HEK293 (cell line): ENCODE measurements around the gene ZNF219.

Experiments
- CTCF ChIA-PET: fragments of 350-600 bp; formaldehyde crosslinking; extraction: SDS; loops from one replicate; lab custom pipeline; 2021; ENCODE audit warnings: antibody characterized with exemption; lab: Yijun Ruan, JAX
- POLR2A ChIA-PET: fragments of 300-600 bp; formaldehyde crosslinking; extraction: SDS; loops from one replicate; lab custom pipeline; 2020; ENCODE audit warnings: antibody characterized with exemption, inconsistent platforms; lab: Yijun Ruan, JAX
- H3K27ac ChIP-seq: fragments of 200-500 bp; sonication (Bioruptor generic); 2 replicates; pipeline ENCODE4 v1.5.1; 2014; ENCODE audit warnings: low read depth, low read length, control low read depth, inconsistent platforms; ENCODE audit errors: extremely low read depth
- H3K36me3 ChIP-seq, 2 experiments: fragments of 200-500 bp in 1 of 2; sonication (Bioruptor generic) in 1 of 2; 1 replicate in 1 of 2; 2 replicates in 1 of 2; pipeline ENCODE4 v1.5.1; 2014 to 2017; ENCODE audit warnings: inconsistent platforms in 2 of 2, low read length in 2 of 2; ENCODE audit not compliant: control insufficient read depth in 2 of 2, insufficient read depth in 1 of 2
- H3K4me1 ChIP-seq: fragments of 200-500 bp; sonication (Bioruptor generic); 2 replicates; pipeline ENCODE4 v1.5.1; 2014; ENCODE audit warnings: mild to moderate bottlenecking, low read length, inconsistent platforms; ENCODE audit not compliant: control insufficient read depth, insufficient read depth
- H3K4me3 ChIP-seq: 2 replicates; pipeline ENCODE4 v1.5.1; 2011; ENCODE audit warnings: low read depth, mild to moderate bottlenecking, control low read depth, low read length, moderate library complexity
- H3K9me3 ChIP-seq: fragments of 200-500 bp; sonication (Bioruptor generic); 2 replicates; pipeline ENCODE4 v1.5.1; 2014; ENCODE audit warnings: low read depth, low read length, inconsistent platforms; ENCODE audit not compliant: control insufficient read depth, insufficient read depth
- KLF8 ChIP-seq: fragments of 450-650 bp; formaldehyde crosslinking; IDR thresholded peaks from 2 replicates; pipeline ENCODE4 v1.5.1; 2016; ENCODE audit warnings: missing biosample characterization, missing genetic modification characterization
- OSR2 ChIP-seq: fragments of 450-650 bp; formaldehyde crosslinking; IDR thresholded peaks from 2 replicates; pipeline ENCODE4 v1.5.1; 2016; ENCODE audit warnings: missing biosample characterization, missing genetic modification characterization
- WT1 ChIP-seq: fragments of 450-650 bp; formaldehyde crosslinking; IDR thresholded peaks from 2 replicates; pipeline ENCODE4 v1.5.1; 2016; ENCODE audit warnings: missing biosample characterization, missing genetic modification characterization
- YY2 ChIP-seq: fragments of 450-650 bp; formaldehyde crosslinking; IDR thresholded peaks from 2 replicates; pipeline ENCODE4 v1.5.1; 2016; ENCODE audit warnings: missing biosample characterization, missing genetic modification characterization
- ZBTB48 ChIP-seq: fragments of 450-650 bp; formaldehyde crosslinking; IDR thresholded peaks from 2 replicates; pipeline ENCODE4 v1.5.1; 2016; ENCODE audit warnings: missing biosample characterization, missing genetic modification characterization
- ZFP41 ChIP-seq: fragments of 450-650 bp; formaldehyde crosslinking; IDR thresholded peaks from 2 replicates; pipeline ENCODE4 v1.5.1; 2016; ENCODE audit warnings: missing biosample characterization, missing genetic modification characterization, borderline replicate concordance
- ZNF2 ChIP-seq: fragments of 450-650 bp; formaldehyde crosslinking; IDR thresholded peaks from 2 replicates; pipeline ENCODE4 v1.5.1; 2016; ENCODE audit warnings: missing biosample characterization, missing genetic modification characterization
- ZNF24 ChIP-seq: fragments of 450-650 bp; formaldehyde crosslinking; IDR thresholded peaks from 2 replicates; pipeline ENCODE4 v1.5.1; 2016; ENCODE audit warnings: missing biosample characterization, missing genetic modification characterization
- ZNF302 ChIP-seq: fragments of 450-650 bp; formaldehyde crosslinking; IDR thresholded peaks from 2 replicates; pipeline ENCODE4 v1.5.1; 2016; ENCODE audit warnings: missing biosample characterization, missing genetic modification characterization, low read depth
- ZNF341 ChIP-seq: fragments of 450-650 bp; formaldehyde crosslinking; IDR thresholded peaks from 2 replicates; pipeline ENCODE4; 2016; ENCODE audit warnings: low read depth, missing biosample characterization, missing genetic modification characterization
- ZNF37A ChIP-seq: fragments of 450-650 bp; IDR thresholded peaks from 2 replicates; pipeline ENCODE4 v1.5.1; 2018; ENCODE audit warnings: missing biosample characterization, missing genetic modification characterization
- ZNF510 ChIP-seq: fragments of 450-650 bp; formaldehyde crosslinking; IDR thresholded peaks from 2 replicates; pipeline ENCODE4 v1.5.1; 2018; ENCODE audit warnings: mild to moderate bottlenecking, missing genetic modification characterization, missing biosample characterization; ENCODE audit not compliant: insufficient replicate concordance
- ZNF514 ChIP-seq: fragments of 450-650 bp; formaldehyde crosslinking; IDR thresholded peaks from 2 replicates; pipeline ENCODE4 v1.5.1; 2016; ENCODE audit warnings: missing biosample characterization, missing genetic modification characterization
- ZNF558 ChIP-seq: fragments of 450-650 bp; formaldehyde crosslinking; IDR thresholded peaks from 2 replicates; pipeline ENCODE4 v1.5.1; 2016; ENCODE audit warnings: missing biosample characterization, missing genetic modification characterization
- ZNF596 ChIP-seq: fragments of 450-650 bp; IDR thresholded peaks from 2 replicates; pipeline ENCODE4 v1.5.0; 2018; ENCODE audit warnings: missing biosample characterization, mild to moderate bottlenecking, missing genetic modification characterization, moderate library complexity
- ZNF624 ChIP-seq: fragments of 450-650 bp; formaldehyde crosslinking; IDR thresholded peaks from 2 replicates; pipeline ENCODE4 v1.5.1; 2017; ENCODE audit warnings: missing biosample characterization, missing genetic modification characterization
- ZNF777 ChIP-seq: fragments of 450-650 bp; formaldehyde crosslinking; IDR thresholded peaks from 2 replicates; pipeline ENCODE4 v1.5.1; 2017; ENCODE audit warnings: missing biosample characterization, missing genetic modification characterization, borderline replicate concordance
- ZNF792 ChIP-seq: fragments of 450-650 bp; formaldehyde crosslinking; IDR thresholded peaks from 2 replicates; pipeline ENCODE4 v1.5.1; 2016; ENCODE audit warnings: missing biosample characterization, missing genetic modification characterization
- ZSCAN30 ChIP-seq: fragments of 450-650 bp; IDR thresholded peaks from 2 replicates; pipeline ENCODE4 v1.5.1; 2018; ENCODE audit warnings: missing biosample characterization, mild to moderate bottlenecking, missing genetic modification characterization, moderate library complexity
- TF ChIP-seq, protein P1 (sequence below): fragments of 450-650 bp; formaldehyde crosslinking; IDR thresholded peaks from 2 replicates; pipeline ENCODE4 v1.5.1; 2016; ENCODE audit warnings: missing biosample characterization, missing genetic modification characterization
- TF ChIP-seq, protein P2 (sequence below): fragments of 450-650 bp; formaldehyde crosslinking; IDR thresholded peaks from 2 replicates; pipeline ENCODE4 v1.5.1; 2016; ENCODE audit warnings: missing biosample characterization, missing genetic modification characterization
- TF ChIP-seq, protein P3 (sequence below): sonication (generic); formaldehyde crosslinking; IDR thresholded peaks from 2 replicates; pipeline ENCODE4 v1.8.1; 2022; ENCODE audit warnings: mild to moderate bottlenecking, moderate library complexity, missing genetic modification reagents
- TF ChIP-seq, protein P4 (sequence below): fragments of 450-650 bp; formaldehyde crosslinking; IDR thresholded peaks from 2 replicates; pipeline ENCODE4 v1.5.1; 2016; ENCODE audit warnings: missing biosample characterization, missing genetic modification characterization
- TF ChIP-seq, protein P5 (sequence below): fragments of 450-650 bp; formaldehyde crosslinking; IDR thresholded peaks from 2 replicates; pipeline ENCODE4 v1.5.1; 2017; ENCODE audit warnings: missing biosample characterization, missing genetic modification characterization

ZNF219 gene

DNA sequence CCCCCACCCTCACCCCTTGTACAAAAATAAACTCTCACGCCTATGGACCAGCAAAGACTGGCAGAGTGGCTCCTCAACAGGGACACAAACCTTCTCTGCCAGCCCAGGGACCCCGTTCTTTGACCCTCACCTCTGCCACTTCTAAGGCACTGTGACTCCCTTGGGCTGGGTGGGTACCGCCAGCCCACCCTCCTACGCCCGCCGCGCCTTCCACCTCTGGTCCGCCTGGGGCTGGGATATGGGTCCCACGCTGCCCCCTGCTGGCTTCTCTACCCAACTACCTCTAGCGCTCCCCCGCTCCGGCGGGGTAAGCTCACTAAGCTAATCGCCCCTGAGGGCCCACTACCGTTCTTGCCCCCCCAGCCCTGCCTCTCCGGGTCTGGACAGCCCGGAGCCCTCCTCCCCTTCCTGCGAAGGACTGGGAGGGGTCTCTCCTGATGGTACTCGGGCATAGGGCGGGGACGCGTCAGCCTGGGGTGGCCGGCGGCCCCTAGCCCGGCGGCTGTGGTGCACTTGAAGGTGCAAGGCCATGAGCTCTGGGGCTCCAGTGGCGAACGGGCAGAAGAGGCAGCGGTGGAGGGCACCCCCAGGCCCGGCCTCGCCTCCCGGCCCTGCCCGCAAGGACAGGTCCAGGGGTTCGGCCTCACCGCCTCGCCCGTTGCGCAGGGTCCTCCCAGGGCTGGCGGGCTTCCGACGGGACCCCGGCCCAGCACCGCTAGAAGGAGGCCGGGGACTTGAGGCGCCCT is 8.1 kb downstream of the ZNF219 start:
- ChIA-PET CTCF (interaction anchor here (0.6 to 4.0 kb wide), 10 partner anchors 14 to 282 kb away, joined by 3 to 42 read pairs (median 6); no protein-coding TSS in a partner anchor), POLR2A (interaction anchor here (1.2 to 9.9 kb wide), 3 partner anchors 14 to 76 kb away, joined by 4 to 71 read pairs (median 6); partner anchors contain the start of gene ARHGEF40)
- TF ChIP-seq, protein P1, sequence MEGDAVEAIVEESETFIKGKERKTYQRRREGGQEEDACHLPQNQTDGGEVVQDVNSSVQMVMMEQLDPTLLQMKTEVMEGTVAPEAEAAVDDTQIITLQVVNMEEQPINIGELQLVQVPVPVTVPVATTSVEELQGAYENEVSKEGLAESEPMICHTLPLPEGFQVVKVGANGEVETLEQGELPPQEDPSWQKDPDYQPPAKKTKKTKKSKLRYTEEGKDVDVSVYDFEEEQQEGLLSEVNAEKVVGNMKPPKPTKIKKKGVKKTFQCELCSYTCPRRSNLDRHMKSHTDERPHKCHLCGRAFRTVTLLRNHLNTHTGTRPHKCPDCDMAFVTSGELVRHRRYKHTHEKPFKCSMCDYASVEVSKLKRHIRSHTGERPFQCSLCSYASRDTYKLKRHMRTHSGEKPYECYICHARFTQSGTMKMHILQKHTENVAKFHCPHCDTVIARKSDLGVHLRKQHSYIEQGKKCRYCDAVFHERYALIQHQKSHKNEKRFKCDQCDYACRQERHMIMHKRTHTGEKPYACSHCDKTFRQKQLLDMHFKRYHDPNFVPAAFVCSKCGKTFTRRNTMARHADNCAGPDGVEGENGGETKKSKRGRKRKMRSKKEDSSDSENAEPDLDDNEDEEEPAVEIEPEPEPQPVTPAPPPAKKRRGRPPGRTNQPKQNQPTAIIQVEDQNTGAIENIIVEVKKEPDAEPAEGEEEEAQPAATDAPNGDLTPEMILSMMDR = peak; percentile 48
- TF ChIP-seq YY2 (tag by site-specific recombination) (no peak), ZNF510 (tag by site-specific recombination) (no peak), ZNF37A (tag by site-specific recombination) (no peak), ZSCAN30 (tag by site-specific recombination) (no peak), ZNF2 (tag by site-specific recombination) (0 out of 2 replicates have a peak, but pooled peaks have one; percentile 52), ZNF596 (tag by site-specific recombination) (peak; percentile 47; the same call in 1 of the 2 replicates), ZNF777 (tag by site-specific recombination) (no peak), ZNF624 (tag by site-specific recombination) (no peak), ZNF792 (tag by site-specific recombination) (no peak), KLF8 (tag by site-specific recombination) (0 out of 2 replicates have a peak, but pooled peaks have one; percentile 35), ZNF341 (tag by site-specific recombination) (no peak), ZNF558 (tag by site-specific recombination) (no peak)
- TF ChIP-seq, protein P2, sequence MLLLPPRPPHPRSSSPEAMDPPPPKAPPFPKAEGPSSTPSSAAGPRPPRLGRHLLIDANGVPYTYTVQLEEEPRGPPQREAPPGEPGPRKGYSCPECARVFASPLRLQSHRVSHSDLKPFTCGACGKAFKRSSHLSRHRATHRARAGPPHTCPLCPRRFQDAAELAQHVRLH (tag by site-specific recombination) = peak; percentile 58; the same call in 1 of the 2 replicates
- TF ChIP-seq, protein P3, sequence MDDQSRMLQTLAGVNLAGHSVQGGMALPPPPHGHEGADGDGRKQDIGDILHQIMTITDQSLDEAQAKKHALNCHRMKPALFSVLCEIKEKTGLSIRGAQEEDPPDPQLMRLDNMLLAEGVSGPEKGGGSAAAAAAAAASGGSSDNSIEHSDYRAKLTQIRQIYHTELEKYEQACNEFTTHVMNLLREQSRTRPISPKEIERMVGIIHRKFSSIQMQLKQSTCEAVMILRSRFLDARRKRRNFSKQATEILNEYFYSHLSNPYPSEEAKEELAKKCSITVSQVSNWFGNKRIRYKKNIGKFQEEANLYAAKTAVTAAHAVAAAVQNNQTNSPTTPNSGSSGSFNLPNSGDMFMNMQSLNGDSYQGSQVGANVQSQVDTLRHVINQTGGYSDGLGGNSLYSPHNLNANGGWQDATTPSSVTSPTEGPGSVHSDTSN = no peak
- H3K27ac ChIP-seq = no peak overlapping the region
- no peaks in the 10 kb centered on the region for H3K9me3 ChIP-seq
- H3K36me3 ChIP-seq = peaks cover 11 to 68% of the 10 kb centered on the region in 2 experiments; a peak in 2 of 3 replicates
- peaks cover 8% of the 10 kb centered on the region; the same call in 1 of the 2 replicates for H3K4me1 ChIP-seq
- no peak overlapping the region for H3K4me3 ChIP-seq

DNA sequence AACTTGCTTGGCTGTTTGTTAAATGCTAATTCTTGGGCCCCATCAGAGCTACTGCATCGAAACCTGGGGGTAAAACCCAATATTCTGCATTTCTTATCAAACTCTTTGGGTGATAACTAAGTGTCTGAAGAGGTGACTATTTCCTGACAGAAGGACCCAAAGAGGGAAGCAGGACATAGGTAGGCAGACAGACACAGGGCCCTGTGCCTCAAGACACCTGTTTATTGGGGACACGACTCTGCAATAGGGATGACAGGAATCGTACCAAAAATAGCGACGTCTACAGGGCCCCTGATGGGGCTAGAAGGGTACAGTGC is 8.6 kb downstream of the ZNF219 start:
- no peak for TF ChIP-seq ZBTB48
- TF ChIP-seq, protein P4, sequence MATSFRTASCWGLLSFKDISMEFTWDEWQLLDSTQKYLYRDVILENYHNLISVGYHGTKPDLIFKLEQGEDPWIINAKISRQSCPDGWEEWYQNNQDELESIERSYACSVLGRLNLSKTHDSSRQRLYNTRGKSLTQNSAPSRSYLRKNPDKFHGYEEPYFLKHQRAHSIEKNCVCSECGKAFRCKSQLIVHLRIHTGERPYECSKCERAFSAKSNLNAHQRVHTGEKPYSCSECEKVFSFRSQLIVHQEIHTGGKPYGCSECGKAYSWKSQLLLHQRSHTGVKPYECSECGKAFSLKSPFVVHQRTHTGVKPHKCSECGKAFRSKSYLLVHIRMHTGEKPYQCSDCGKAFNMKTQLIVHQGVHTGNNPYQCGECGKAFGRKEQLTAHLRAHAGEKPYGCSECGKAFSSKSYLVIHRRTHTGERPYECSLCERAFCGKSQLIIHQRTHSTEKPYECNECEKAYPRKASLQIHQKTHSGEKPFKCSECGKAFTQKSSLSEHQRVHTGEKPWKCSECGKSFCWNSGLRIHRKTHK (tag by site-specific recombination) = no peak
- no peak for TF ChIP-seq ZNF24 (tag by site-specific recombination)
- no peak for TF ChIP-seq ZFP41
- TF ChIP-seq WT1 (tag by site-specific recombination) = no peak
- no peak for TF ChIP-seq ZNF302 (tag by site-specific recombination)
- TF ChIP-seq, protein P5, sequence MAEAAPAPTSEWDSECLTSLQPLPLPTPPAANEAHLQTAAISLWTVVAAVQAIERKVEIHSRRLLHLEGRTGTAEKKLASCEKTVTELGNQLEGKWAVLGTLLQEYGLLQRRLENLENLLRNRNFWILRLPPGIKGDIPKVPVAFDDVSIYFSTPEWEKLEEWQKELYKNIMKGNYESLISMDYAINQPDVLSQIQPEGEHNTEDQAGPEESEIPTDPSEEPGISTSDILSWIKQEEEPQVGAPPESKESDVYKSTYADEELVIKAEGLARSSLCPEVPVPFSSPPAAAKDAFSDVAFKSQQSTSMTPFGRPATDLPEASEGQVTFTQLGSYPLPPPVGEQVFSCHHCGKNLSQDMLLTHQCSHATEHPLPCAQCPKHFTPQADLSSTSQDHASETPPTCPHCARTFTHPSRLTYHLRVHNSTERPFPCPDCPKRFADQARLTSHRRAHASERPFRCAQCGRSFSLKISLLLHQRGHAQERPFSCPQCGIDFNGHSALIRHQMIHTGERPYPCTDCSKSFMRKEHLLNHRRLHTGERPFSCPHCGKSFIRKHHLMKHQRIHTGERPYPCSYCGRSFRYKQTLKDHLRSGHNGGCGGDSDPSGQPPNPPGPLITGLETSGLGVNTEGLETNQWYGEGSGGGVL (tag by site-specific recombination) = no peak
- TF ChIP-seq ZNF514 (tag by site-specific recombination) = no peak
- no peak for TF ChIP-seq OSR2 (tag by site-specific recombination)
- Histone ChIP-seq H3K4me1 (peaks cover 8% of the 10 kb centered on the region; the same call in 1 of the 2 replicates), H3K4me3 (no peak overlapping the region), H3K9me3 (no peaks in the 10 kb centered on the region), H3K27ac (no peak overlapping the region), H3K36me3 (peaks cover 11 to 73% of the 10 kb centered on the region in 2 experiments; a peak in 2 of 3 replicates)
- ChIA-PET CTCF (interaction anchor here (0.6 to 4.0 kb wide), 12 partner anchors 10 to 283 kb away, joined by 3 to 42 read pairs (median 4); partner anchors contain the start of gene ARHGEF40), POLR2A (interaction anchor here (0.9 to 9.9 kb wide), 4 partner anchors 9 to 75 kb away, joined by 4 to 71 read pairs (median 5); partner anchors contain the start of genes ARHGEF40 and ZNF219)
